Measurements from ENCODE around the gene RNF25. TPM values are rescaled to one million over a fixed set of nuclear protein-coding genes. Genes with fewer than 3 reads are reported as not detected.

The RNF25 gene
- total RNA-seq, 1 experiment from 2014 or later, result 40.7 TPM

- peaks cover 7 to 8% of the 10 kb centered on the region in 2 experiments for H3K4me1 Mint-ChIP-seq
- H3K18ac ChIP-seq (ENCODE audit: insufficient read length, low read depth, low read length), result no peak overlapping the region
Observed at GRCh38 chr2:218698885-218699284, 27.1 kb upstream of the RNF25 start.

More at GRCh38 chr2:218698885-218699284, 27.1 kb upstream of the RNF25 start:
- Mint-ChIP-seq H3K27ac (peak overlapping the region in 1 of 3 experiments; percentile 81; a peak in 1 of 7 replicates), H3K27me3 (ENCODE audit: low read depth) (no peaks in the 10 kb centered on the region), H3K9me3 (no peaks in the 10 kb centered on the region), H3K36me3 (ENCODE audit: insufficient read depth in 1 of 3, low read depth in 3 of 3) (peaks cover 4 to 44% (median 35%) of the 10 kb centered on the region in 3 experiments; a peak in 6 of 7 replicates), H3K4me3 (no peak overlapping the region)
- H3K4ac ChIP-seq (ENCODE audit: low read depth, low read length), result no peak overlapping the region
- H2BK5ac ChIP-seq (ENCODE audit: insufficient read length, low read length), result no peak overlapping the region
- no peak for DNase-seq
- WGBS (ENCODE audit: extremely low coverage, insufficient read length, low lambda C conversion rate), result no CpG with 5 or more reads among the region's 8 CpGs
- TF ChIP-seq, protein P1, sequence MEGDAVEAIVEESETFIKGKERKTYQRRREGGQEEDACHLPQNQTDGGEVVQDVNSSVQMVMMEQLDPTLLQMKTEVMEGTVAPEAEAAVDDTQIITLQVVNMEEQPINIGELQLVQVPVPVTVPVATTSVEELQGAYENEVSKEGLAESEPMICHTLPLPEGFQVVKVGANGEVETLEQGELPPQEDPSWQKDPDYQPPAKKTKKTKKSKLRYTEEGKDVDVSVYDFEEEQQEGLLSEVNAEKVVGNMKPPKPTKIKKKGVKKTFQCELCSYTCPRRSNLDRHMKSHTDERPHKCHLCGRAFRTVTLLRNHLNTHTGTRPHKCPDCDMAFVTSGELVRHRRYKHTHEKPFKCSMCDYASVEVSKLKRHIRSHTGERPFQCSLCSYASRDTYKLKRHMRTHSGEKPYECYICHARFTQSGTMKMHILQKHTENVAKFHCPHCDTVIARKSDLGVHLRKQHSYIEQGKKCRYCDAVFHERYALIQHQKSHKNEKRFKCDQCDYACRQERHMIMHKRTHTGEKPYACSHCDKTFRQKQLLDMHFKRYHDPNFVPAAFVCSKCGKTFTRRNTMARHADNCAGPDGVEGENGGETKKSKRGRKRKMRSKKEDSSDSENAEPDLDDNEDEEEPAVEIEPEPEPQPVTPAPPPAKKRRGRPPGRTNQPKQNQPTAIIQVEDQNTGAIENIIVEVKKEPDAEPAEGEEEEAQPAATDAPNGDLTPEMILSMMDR (conservative IDR thresholded peaks at IDR 0.05), result no peak
- H3K9me3 ChIP-seq (ENCODE audit: control insufficient read depth, low read depth, low read length), result no peaks in the 10 kb centered on the region
- H3K4me2 ChIP-seq (ENCODE audit: insufficient read depth, insufficient read length, low read length), result no peak overlapping the region
- H2BK20ac ChIP-seq (ENCODE audit: low read depth, low read length, poor library complexity, severe bottlenecking), result no peak overlapping the region
- H4K91ac ChIP-seq (ENCODE audit: insufficient read length, low read depth, low read length), result no peak overlapping the region
- no peak overlapping the region for H4K5ac ChIP-seq (ENCODE audit: insufficient read length, low read depth, low read length)
- H2BK120ac ChIP-seq (ENCODE audit: low read depth, low read length, poor library complexity, severe bottlenecking), result no peak overlapping the region
- H3K4me1 ChIP-seq (ENCODE audit: insufficient read depth, low read length), result no peaks in the 10 kb centered on the region
- H3K56ac ChIP-seq (ENCODE audit: insufficient read length, low read depth, low read length), result no peak overlapping the region
- H2AFZ ChIP-seq (ENCODE audit: low read length), result no peak overlapping the region
- no peaks in the 10 kb centered on the region for H3K23me2 ChIP-seq (ENCODE audit: insufficient read length, low read depth, low read length, poor library complexity, severe bottlenecking)
- no peaks in the 10 kb centered on the region for H3K79me1 ChIP-seq (ENCODE audit: insufficient read depth, low read depth, low read length, poor library complexity, severe bottlenecking)
- no peak overlapping the region for H3K27ac ChIP-seq (ENCODE audit: insufficient read length, low read depth, low read length)
- H3K9ac ChIP-seq (ENCODE audit: extremely low read depth, insufficient read length, low read length), result no peak overlapping the region
- H4K8ac ChIP-seq (replicated peaks; ENCODE audit: insufficient read length, low read depth, low read length), result no peak overlapping the region
- no peaks in the 10 kb centered on the region for H4K20me1 ChIP-seq (ENCODE audit: control insufficient read depth, insufficient read depth, insufficient read length)
- no peak overlapping the region for H2AK5ac ChIP-seq (ENCODE audit: insufficient read length, low read length)
- H3K14ac ChIP-seq (ENCODE audit: insufficient read depth, low read length), result no peak overlapping the region
- no peaks in the 10 kb centered on the region for H3K27me3 ChIP-seq (ENCODE audit: insufficient read depth, low read length)
- H2BK15ac ChIP-seq (ENCODE audit: low read depth, low read length), result no peak overlapping the region
- no peaks in the 10 kb centered on the region for H3K79me2 ChIP-seq (ENCODE audit: insufficient read depth, low read length)
- no peak overlapping the region for H3T11ph ChIP-seq (ENCODE audit: low read length)
- no peak overlapping the region for H2BK12ac ChIP-seq (ENCODE audit: insufficient read length, low read depth, low read length)
- no peak overlapping the region for H3K23ac ChIP-seq (ENCODE audit: insufficient read length, low read depth, low read length)

Measured in H9 (cell line).